GM15510 (cell line): Measurements from ENCODE around the gene CYTH2.

ENCODE experiments used
- POLR2A ChIP-seq: IDR thresholded peaks from 3 replicates; pipeline ENCODE4 v1.6.1; 2011; ENCODE audit warnings: borderline replicate concordance; ENCODE audit not compliant: insufficient read length; ENCODE audit errors: extremely low read depth

Gene CYTH2

GRCh38 chr19:48450441-48450840, 18.7 kb upstream of the CYTH2 start:
- TF ChIP-seq POLR2A = no peak

- no peak for TF ChIP-seq POLR2A
Measured at GRCh38 chr19:48450863-48451262, 18.3 kb upstream of the CYTH2 start.

- TF ChIP-seq POLR2A = no peak
Measured at GRCh38 chr19:48451624-48452023, 17.5 kb upstream of the CYTH2 start.

- TF ChIP-seq POLR2A = no peak
Measured at GRCh38 chr19:48452289-48453190, 16.6 kb upstream of the CYTH2 start.

- TF ChIP-seq POLR2A = no peak
Measured at GRCh38 chr19:48454150-48454730, 14.9 kb upstream of the CYTH2 start.

- no peak for TF ChIP-seq POLR2A
Measured at GRCh38 chr19:48455171-48455907, 13.8 kb upstream of the CYTH2 start, which contains the start of gene KCNJ14. Gene KCNJ14 (plus strand): TSS chr19:48455574. CDS start chr19:48461725, 6,151 bp downstream.

- no peak for TF ChIP-seq POLR2A
Measured at GRCh38 chr19:48455908-48456562, 13.1 kb upstream of the CYTH2 start.

GRCh38 chr19:48456864-48457263, 12.3 kb upstream of the CYTH2 start:
- no peak for TF ChIP-seq POLR2A

GRCh38 chr19:48458016-48458415, 11.2 kb upstream of the CYTH2 start:
- no peak for TF ChIP-seq POLR2A

GRCh38 chr19:48461651-48461981, 7.6 kb upstream of the CYTH2 start:
- TF ChIP-seq POLR2A = no peak

GRCh38 chr19:48461982-48462655, 7.0 kb upstream of the CYTH2 start:
- no peak for TF ChIP-seq POLR2A

- TF ChIP-seq POLR2A = no peak
Measured at GRCh38 chr19:48465215-48465614, 4.0 kb upstream of the CYTH2 start.

GRCh38 chr19:48466561-48467325, 2.4 kb upstream of the CYTH2 start:
- TF ChIP-seq POLR2A = no peak
